HEK293T (cell line): ENCODE results near the gene MAZ.
"Not testable (repeated sequence)": the region's sequence is repeated elsewhere in the genome, so short reads cannot be mapped to it uniquely, and the experiment has no call there.

Experiments
- CTCF ChIA-PET: fragments of 350-600 bp; formaldehyde crosslinking; extraction: SDS; loops from one replicate; lab custom pipeline; 2021; ENCODE audit warnings: antibody characterized with exemption, inconsistent platforms; lab: Yijun Ruan, JAX
- POLR2A ChIA-PET: fragments of 350-600 bp; formaldehyde crosslinking; extraction: SDS; loops from one replicate; lab custom pipeline; 2020; ENCODE audit warnings: antibody characterized with exemption, inconsistent platforms; lab: Yijun Ruan, JAX
- DNase-seq: peaks from one replicate; pipeline ENCODE4 v3.0.0; 2012; ENCODE audit warnings: mixed read lengths; ENCODE audit errors: extremely low spot score
- ARNT ChIP-seq: fragments of 450-650 bp; IDR thresholded peaks from 2 replicates; pipeline ENCODE4 v1.6.1; 2017; ENCODE audit warnings: mild to moderate bottlenecking
- BHLHE40 ChIP-seq: fragments of 450-650 bp; IDR thresholded peaks from 2 replicates; pipeline ENCODE4 v1.6.1; 2016; ENCODE audit warnings: mild to moderate bottlenecking, moderate library complexity, borderline replicate concordance
- CTBP1 ChIP-seq: fragments of 450-650 bp; IDR thresholded peaks from 2 replicates; pipeline ENCODE4 v1.6.1; 2016; ENCODE audit warnings: borderline replicate concordance
- ELF4 ChIP-seq: fragments of 450-650 bp; IDR thresholded peaks from 2 replicates; pipeline ENCODE4 v1.6.1; 2017; ENCODE audit warnings: antibody characterized with exemption
- FOXA1 ChIP-seq: fragments of 450-650 bp; IDR thresholded peaks from 2 replicates; pipeline ENCODE4 v1.6.1; 2016; ENCODE audit warnings: mild to moderate bottlenecking
- FOXK2 ChIP-seq: fragments of 450-650 bp; IDR thresholded peaks from 2 replicates; pipeline ENCODE4 v1.6.1; 2016; ENCODE audit warnings: mild to moderate bottlenecking
- FOXM1 ChIP-seq: fragments of 450-650 bp; IDR thresholded peaks from 2 replicates; pipeline ENCODE4 v1.6.1; 2017; ENCODE audit warnings: mild to moderate bottlenecking, borderline replicate concordance
- HDGF ChIP-seq: fragments of 450-650 bp; IDR thresholded peaks from 2 replicates; pipeline ENCODE4 v1.6.1; 2017; ENCODE audit warnings: antibody characterized with exemption, borderline replicate concordance
- L3MBTL2 ChIP-seq: fragments of 450-650 bp; conservative IDR thresholded peaks from 2 replicates; pipeline ENCODE4 v1.6.1; 2016; ENCODE audit warnings: mild to moderate bottlenecking
- LEF1 ChIP-seq: fragments of 450-650 bp; IDR thresholded peaks from 2 replicates; pipeline ENCODE4 v1.6.1; 2017; ENCODE audit warnings: mild to moderate bottlenecking, borderline replicate concordance
- NFRKB ChIP-seq: fragments of 450-650 bp; IDR thresholded peaks from 2 replicates; pipeline ENCODE4 v1.6.1; 2016; ENCODE audit warnings: mild to moderate bottlenecking, moderate library complexity
- PKNOX1 ChIP-seq: fragments of 450-650 bp; IDR thresholded peaks from 2 replicates; pipeline ENCODE4 v1.6.1; 2016
- SP1 ChIP-seq: fragments of 450-650 bp; IDR thresholded peaks from 2 replicates; pipeline ENCODE4 v1.6.1; 2017
- SUZ12 ChIP-seq: fragments of 450-650 bp; IDR thresholded peaks from 2 replicates; pipeline ENCODE4 v1.6.1; 2016; ENCODE audit warnings: mild to moderate bottlenecking
- TARDBP ChIP-seq: fragments of 450-650 bp; IDR thresholded peaks from 2 replicates; pipeline ENCODE4 v1.6.1; 2016
- ZNF384 ChIP-seq: fragments of 450-650 bp; IDR thresholded peaks from 2 replicates; pipeline ENCODE4 v1.6.1; 2016

The MAZ gene

GRCh38 chr16:29806099-29806579, at the start of gene MAZ:
Gene MAZ (plus strand): TSS chr16:29806529. CDS start chr16:29806702, 173 bp downstream.
- no peak for DNase-seq
- CTCF ChIA-PET, result interaction anchor here (2.4 kb wide), 1 partner anchor 11 kb away, joined by 27 read pairs; the partner anchor contains the start of gene PAGR1
- POLR2A ChIA-PET, result interaction anchor here (0.5 to 9.5 kb wide), 30 partner anchors 8 to 1240 kb away, joined by 3 to 176 read pairs (median 4); partner anchors contain the start of genes ASPHD1, HSD3B7, KCTD13 and KIF22
- TF ChIP-seq L3MBTL2, result no peak
- no peak for TF ChIP-seq CTBP1
- TF ChIP-seq ARNT, result no peak
- TF ChIP-seq BHLHE40, result no peak
- no peak for TF ChIP-seq NFRKB
- TF ChIP-seq HDGF, result no peak

GRCh38 chr16:29756654-29757053, 49.7 kb upstream of the MAZ start:
- ChIA-PET CTCF (interaction anchor here (0.6 to 0.9 kb wide), 2 partner anchors 92 to 268 kb away, joined by 3 to 4 read pairs; no protein-coding TSS in a partner anchor), POLR2A (interaction anchor here (0.9 to 1.0 kb wide), 2 partner anchors 11 to 34 kb away, joined by 3 read pairs; no protein-coding TSS in a partner anchor)
- TF ChIP-seq PKNOX1 (no peak), NFRKB (no peak), BHLHE40 (no peak), LEF1 (no peak), TARDBP (no peak), L3MBTL2 (no peak), FOXM1 (no peak), ZNF384 (no peak), ARNT (no peak), ELF4 (no peak), CTBP1 (no peak), HDGF (no peak), FOXA1 (no peak), SUZ12 (no peak), FOXK2 (no peak), SP1 (no peak)
- no peak for DNase-seq

GRCh38 chr16:29757086-29757485, 49.2 kb upstream of the MAZ start:
- ChIA-PET CTCF (interaction anchor here (0.6 to 0.9 kb wide), 2 partner anchors 91 to 268 kb away, joined by 3 to 4 read pairs; no protein-coding TSS in a partner anchor), POLR2A (interaction anchor here (0.9 kb wide), 1 partner anchor 11 kb away, joined by 3 read pairs; no protein-coding TSS in a partner anchor)
- not testable (repeated sequence) for DNase-seq

GRCh38 chr16:29757950-29758466, 48.3 kb upstream of the MAZ start:
- ChIA-PET POLR2A (interaction anchor here (0.8 kb wide), 1 partner anchor 10 kb away, joined by 5 read pairs; no protein-coding TSS in a partner anchor), CTCF (no interaction called here)
- no peak for TF ChIP-seq TARDBP
- TF ChIP-seq ZNF384, result peak; percentile 76; the same call in 1 of the 2 replicates
- no peak for DNase-seq

- DNase-seq, result no peak
- no peak for TF ChIP-seq ELF4
- no peak for TF ChIP-seq BHLHE40
- no peak for TF ChIP-seq FOXM1
- TF ChIP-seq SUZ12, result no peak
- no peak for TF ChIP-seq TARDBP
- TF ChIP-seq NFRKB, result no peak
- TF ChIP-seq HDGF, result no peak
- no peak for TF ChIP-seq CTBP1
- TF ChIP-seq FOXK2, result no peak
- TF ChIP-seq L3MBTL2, result no peak
- TF ChIP-seq SP1, result no peak
- no peak for TF ChIP-seq ARNT
- no peak for TF ChIP-seq ZNF384
- TF ChIP-seq LEF1, result no peak
- ChIA-PET POLR2A (interaction anchor here (1.0 kb wide), 1 partner anchor 30 kb away, joined by 3 read pairs; the partner anchor contains the start of gene KIF22), CTCF (no interaction called here)
These were observed 45.6 kb upstream of the MAZ start for GRCh38 chr16:29760567-29761279.

GRCh38 chr16:29761280-29761651, 45.1 kb upstream of the MAZ start:
- DNase-seq, CTCF ChIA-PET, POLR2A ChIA-PET: not testable (repeated sequence)

GRCh38 chr16:29761882-29762281, 44.4 kb upstream of the MAZ start:
- POLR2A ChIA-PET, result no interaction called here
- TF ChIP-seq ARNT (no peak), HDGF (no peak), SUZ12 (no peak), TARDBP (no peak), CTBP1 (no peak), PKNOX1 (no peak), ZNF384 (no peak), BHLHE40 (no peak)
- DNase-seq, result no peak
- CTCF ChIA-PET, result no interaction called here
